Rectal smooth muscle tissue (tissue), 1 donor: ENCODE measurements around the gene HSFX2.
"Not testable (repeated sequence)": the region's sequence is repeated elsewhere in the genome, so short reads cannot be mapped to it uniquely, and the experiment has no call there.

Experiments used
- H3K27ac ChIP-seq: one replicate; pipeline ENCODE4 v1.7.0; 2013; ENCODE audit warnings: low read depth, low read length, inconsistent platforms
- H3K27me3 ChIP-seq: one replicate; pipeline ENCODE4 v1.7.0; 2013; ENCODE audit warnings: low read length; ENCODE audit not compliant: control insufficient read depth, insufficient read depth
- H3K36me3 ChIP-seq: one replicate; pipeline ENCODE4 v1.7.0; 2013; ENCODE audit warnings: low read length; ENCODE audit not compliant: control insufficient read depth, insufficient read depth
- H3K4me1 ChIP-seq: one replicate; pipeline ENCODE4 v1.7.0; 2013; ENCODE audit warnings: low read length; ENCODE audit not compliant: control insufficient read depth, insufficient read depth
- H3K4me3 ChIP-seq: one replicate; pipeline ENCODE4 v1.7.0; 2013; ENCODE audit warnings: low read length
- H3K9ac ChIP-seq: one replicate; pipeline ENCODE4 v1.7.0; 2013; ENCODE audit warnings: low read length

The HSFX2 gene, protein sequence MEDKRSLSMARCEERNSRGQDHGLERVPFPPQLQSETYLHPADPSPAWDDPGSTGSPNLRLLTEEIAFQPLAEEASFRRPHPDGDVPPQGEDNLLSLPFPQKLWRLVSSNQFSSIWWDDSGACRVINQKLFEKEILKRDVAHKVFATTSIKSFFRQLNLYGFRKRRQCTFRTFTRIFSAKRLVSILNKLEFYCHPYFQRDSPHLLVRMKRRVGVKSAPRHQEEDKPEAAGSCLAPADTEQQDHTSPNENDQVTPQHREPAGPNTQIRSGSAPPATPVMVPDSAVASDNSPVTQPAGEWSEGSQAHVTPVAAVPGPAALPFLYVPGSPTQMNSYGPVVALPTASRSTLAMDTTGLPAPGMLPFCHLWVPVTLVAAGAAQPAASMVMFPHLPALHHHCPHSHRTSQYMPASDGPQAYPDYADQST

DNA sequence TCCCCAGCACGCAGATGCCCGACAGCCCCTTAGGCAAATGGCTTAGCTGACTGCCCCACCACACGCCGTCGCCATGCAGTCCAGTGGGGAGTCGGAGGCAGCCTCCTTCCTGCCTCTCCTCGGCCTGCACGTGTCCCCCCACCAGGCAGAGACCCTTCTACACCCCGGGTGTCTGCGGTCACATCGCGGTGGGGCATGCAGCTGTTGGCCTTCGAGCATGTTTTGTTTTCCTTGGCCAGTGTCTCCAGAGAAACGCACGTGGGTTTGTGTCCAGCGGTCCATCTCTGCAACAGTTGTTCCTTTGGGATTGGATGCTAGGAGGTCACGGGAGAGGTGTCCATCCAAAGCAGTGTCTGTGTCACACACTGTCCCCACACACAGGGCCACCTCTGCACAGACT, at the start of gene HSFX2:
HSFX2 (minus strand) TSS at position 101 of the 400 bp plus-strand sequence. CDS start 614 bp downstream, outside the sequence.
- H3K9ac ChIP-seq, H3K27me3 ChIP-seq, H3K4me3 ChIP-seq, H3K27ac ChIP-seq, H3K36me3 ChIP-seq, H3K4me1 ChIP-seq: not testable (repeated sequence)

DNA sequence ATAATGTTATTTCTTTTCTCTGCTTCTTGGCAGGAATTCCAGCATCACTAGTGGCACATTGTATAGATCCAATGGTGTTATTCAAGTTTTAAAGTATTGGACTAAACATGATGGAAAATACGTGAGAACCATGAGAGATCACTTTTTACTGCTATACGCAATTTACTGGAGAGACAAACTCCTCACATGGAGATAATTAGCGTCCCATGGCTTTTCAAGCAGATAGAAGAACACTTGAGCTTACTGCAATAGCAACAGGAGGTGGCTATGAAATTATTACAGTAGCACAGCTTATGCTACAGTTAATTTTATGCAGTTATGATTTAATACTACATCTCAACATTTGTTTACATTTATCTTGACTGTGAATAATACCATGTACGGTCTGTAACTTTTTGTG, 48.4 kb upstream of the HSFX2 start:
- no peak overlapping the region for H3K27ac ChIP-seq
- H3K36me3 ChIP-seq = no peaks in the 10 kb centered on the region
- H3K27me3 ChIP-seq = no peaks in the 10 kb centered on the region
- no peak overlapping the region for H3K4me3 ChIP-seq
- no peaks in the 10 kb centered on the region for H3K4me1 ChIP-seq
- H3K9ac ChIP-seq = no peak overlapping the region

DNA sequence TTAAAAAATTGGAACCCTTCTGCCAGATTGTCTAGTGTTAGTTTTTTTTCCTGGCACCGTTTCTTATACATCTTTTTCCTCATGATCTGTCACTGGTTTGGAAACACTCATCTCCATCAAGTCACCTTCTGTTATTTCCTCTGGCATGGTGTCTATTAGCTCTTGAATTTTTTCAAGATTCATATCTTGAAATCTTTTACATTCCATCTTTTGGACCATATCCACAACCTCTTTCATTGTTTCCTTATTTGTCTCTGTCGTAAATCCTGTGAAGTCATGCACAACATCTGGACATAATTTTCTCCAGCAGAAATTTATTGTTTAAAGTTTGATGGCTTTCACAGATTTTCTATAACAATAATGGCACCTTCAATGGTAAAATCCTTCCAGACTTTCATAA, 46.7 kb upstream of the HSFX2 start:
- H3K9ac ChIP-seq = no peak overlapping the region

DNA sequence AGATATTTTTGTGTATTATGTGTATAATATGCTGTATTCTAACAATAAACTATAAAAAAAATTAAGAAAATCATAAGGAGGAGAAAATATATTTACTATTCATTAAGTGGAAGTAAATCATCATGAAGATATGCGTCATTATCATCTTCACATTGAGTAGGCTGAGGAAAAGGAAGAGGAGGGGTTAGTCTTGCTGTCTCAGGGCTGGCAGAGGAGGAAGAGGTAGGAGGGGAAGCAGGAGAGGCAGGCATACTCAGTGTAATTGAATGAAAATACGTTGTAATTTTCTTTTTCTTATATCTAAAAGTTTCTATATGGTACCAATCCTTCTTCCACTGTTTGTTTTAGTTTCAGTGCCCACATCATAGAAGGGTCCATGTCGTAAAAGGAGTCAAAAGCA, 46.3 kb upstream of the HSFX2 start:
- Histone ChIP-seq H3K9ac (no peak overlapping the region), H3K27ac (no peak overlapping the region), H3K27me3 (no peaks in the 10 kb centered on the region), H3K4me1 (no peaks in the 10 kb centered on the region), H3K4me3 (no peak overlapping the region), H3K36me3 (no peaks in the 10 kb centered on the region)

More for the DNA sequence above, 46.7 kb upstream of the HSFX2 start:
- no peaks in the 10 kb centered on the region for H3K27me3 ChIP-seq
- no peak overlapping the region for H3K27ac ChIP-seq
- no peaks in the 10 kb centered on the region for H3K4me1 ChIP-seq
- H3K36me3 ChIP-seq = no peaks in the 10 kb centered on the region
- H3K4me3 ChIP-seq = no peak overlapping the region

DNA sequence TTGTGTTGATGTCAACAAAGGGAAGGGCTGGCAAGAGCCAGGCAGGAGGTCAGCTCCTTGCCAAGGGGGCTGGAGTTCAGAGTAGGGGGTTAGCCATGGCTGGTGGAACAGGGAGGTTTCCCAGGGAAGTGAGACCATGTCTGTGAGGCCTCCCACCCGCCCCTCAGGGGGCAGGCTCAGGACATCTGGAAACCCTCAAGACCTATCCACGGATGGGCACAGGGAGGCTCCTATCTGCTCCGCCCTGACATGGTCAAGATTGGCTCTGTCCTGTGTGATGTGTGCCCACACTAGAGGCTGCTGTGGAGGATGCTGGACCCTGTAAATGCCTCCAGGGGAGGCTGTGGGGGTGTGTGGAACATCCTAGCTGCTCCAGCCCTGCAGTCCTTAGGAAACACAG, 44.5 kb upstream of the HSFX2 start:
- no peak overlapping the region for H3K9ac ChIP-seq
- no peaks in the 10 kb centered on the region for H3K27me3 ChIP-seq
- H3K4me1 ChIP-seq = no peaks in the 10 kb centered on the region
- H3K4me3 ChIP-seq = no peak overlapping the region
- H3K27ac ChIP-seq = no peak overlapping the region
- no peaks in the 10 kb centered on the region for H3K36me3 ChIP-seq

DNA sequence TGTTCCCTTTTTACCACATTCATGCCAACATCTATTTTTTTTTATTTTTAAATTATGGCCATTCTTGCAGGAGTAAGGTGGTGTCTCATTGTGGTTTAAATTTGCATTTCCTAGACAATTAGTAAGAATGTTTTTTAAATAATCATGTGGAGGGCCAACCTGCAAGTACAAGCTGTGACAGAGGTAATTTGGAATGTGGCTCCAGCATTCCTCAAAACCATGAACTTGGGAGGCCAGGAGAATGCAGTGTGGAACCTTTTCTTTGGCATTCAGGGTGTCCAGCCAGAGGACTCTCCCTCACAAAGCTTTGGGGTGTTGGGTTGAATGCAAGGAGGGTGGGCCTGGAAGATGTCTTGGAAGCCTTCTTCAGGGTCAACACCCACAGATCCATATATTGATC, 43.7 kb upstream of the HSFX2 start:
- H3K27me3 ChIP-seq = no peaks in the 10 kb centered on the region
- no peaks in the 10 kb centered on the region for H3K36me3 ChIP-seq
- no peaks in the 10 kb centered on the region for H3K4me1 ChIP-seq
- H3K4me3 ChIP-seq = no peak overlapping the region
- no peak overlapping the region for H3K9ac ChIP-seq
- H3K27ac ChIP-seq = no peak overlapping the region

DNA sequence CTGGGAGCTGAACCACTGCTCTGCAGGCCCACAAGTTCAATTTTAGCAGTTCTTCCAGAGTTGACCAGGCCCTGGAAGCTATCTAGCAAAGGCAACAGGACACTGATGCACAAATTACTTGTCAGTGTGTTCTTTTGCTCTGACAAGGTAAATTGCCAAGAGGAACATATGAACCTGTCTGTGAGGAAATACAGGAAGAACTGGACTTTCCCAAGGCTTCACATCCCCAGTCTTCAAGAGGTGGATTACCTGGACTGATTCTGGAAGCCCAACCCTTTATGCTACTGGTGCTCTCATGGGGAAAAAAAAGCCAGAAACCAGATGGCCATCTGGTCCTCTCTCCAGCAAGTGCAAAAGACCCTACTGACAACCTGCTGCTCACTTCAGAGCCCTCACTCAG, 38.4 kb upstream of the HSFX2 start:
- H3K27ac ChIP-seq = no peak overlapping the region
- no peaks in the 10 kb centered on the region for H3K27me3 ChIP-seq

DNA sequence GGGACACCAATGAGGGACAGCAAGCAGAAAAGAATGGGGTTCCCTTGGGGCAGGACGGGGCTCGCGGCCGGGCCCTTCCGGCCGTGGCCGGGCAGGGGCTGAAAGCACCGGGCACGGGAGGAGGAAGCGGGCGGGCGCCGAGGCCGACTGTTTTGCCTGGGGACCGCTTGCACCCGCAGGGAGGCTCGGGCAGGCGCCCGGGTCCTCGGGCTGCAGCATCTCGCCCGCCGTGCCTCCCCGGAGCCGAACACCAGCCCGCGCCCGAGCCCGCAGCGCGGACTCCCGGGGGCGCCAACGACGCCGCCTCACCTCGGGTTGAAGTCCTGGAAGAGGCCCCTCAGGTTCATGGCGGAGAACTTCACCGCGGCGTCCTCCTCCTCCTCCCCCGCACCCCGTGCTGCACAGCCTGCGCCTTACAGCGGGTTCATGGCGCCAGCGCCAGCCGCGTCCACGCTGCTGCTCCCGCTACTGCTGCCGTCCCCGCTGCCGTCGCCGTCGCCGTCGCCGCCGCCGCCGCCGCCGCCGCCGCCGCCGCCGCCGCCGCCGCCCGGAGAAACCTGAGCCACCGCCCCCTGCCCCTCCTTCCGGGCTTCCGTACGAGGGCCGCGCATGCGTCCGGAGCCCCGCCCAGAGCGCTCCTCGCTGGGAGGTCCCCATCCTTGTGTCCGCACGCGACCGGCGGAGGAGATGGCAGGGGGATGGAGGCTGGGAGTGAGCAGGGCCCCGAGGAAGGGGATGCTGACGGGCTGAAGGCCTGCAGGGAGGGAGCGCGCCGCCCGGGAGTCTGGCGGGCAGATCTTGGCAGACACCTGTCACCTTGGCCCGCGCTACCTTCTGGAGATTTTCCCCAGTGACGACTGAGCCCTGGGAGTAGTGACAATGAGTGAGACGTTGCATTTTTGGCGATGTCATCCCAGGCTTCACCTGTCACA, 36.4 kb upstream of the HSFX2 start, which contains the start of gene TMEM185A:
TMEM185A (minus strand) TSS at position 559 of the 932 bp plus-strand sequence; CDS start at position 347, 212 bp downstream.
- H3K27ac ChIP-seq = peak within 1 kb of the TSS; percentile 4
- H3K36me3 ChIP-seq = no peaks in the 10 kb centered on the region
- H3K4me3 ChIP-seq = peak within 1 kb of the TSS; percentile 73
- no peak within 1 kb of the TSS for H3K9ac ChIP-seq
- no peaks in the 10 kb centered on the region for H3K27me3 ChIP-seq
- H3K4me1 ChIP-seq = no peaks in the 10 kb centered on the region

More for the DNA sequence above, 38.4 kb upstream of the HSFX2 start:
- no peaks in the 10 kb centered on the region for H3K36me3 ChIP-seq
- H3K4me3 ChIP-seq = no peak overlapping the region
- H3K9ac ChIP-seq = no peak overlapping the region
- no peaks in the 10 kb centered on the region for H3K4me1 ChIP-seq

DNA sequence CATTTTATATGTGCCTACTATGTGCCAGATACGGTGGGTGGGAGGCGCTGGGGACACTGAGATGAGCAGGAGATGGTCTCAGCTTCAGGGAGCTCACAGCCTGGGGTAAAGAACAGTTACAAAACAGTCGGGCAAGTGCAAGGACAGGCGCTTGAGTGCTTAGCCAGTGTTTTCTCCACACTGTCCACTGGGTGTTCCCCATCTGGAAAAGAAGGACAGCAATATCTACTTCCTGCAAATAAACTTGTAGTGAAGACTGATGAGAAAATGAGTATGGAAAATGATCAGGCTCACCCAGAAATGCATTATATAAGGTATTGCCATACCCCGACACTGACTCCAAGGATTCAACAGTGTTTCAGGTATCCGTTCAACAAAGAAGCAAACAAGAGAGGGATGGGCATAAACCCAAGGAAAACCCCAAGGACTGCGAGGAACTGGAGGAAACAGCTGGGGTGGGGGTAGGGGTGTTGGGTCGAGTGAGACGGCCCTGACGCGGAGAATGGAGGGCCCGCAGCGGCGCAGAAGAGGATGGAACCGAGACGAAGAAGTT, 35.6 kb upstream of the HSFX2 start:
- no peaks in the 10 kb centered on the region for H3K27me3 ChIP-seq
- H3K27ac ChIP-seq = peak overlapping the region; percentile 4
- H3K36me3 ChIP-seq = no peaks in the 10 kb centered on the region
- H3K4me3 ChIP-seq = peak overlapping the region; percentile 59
- no peaks in the 10 kb centered on the region for H3K4me1 ChIP-seq
- no peak overlapping the region for H3K9ac ChIP-seq

DNA sequence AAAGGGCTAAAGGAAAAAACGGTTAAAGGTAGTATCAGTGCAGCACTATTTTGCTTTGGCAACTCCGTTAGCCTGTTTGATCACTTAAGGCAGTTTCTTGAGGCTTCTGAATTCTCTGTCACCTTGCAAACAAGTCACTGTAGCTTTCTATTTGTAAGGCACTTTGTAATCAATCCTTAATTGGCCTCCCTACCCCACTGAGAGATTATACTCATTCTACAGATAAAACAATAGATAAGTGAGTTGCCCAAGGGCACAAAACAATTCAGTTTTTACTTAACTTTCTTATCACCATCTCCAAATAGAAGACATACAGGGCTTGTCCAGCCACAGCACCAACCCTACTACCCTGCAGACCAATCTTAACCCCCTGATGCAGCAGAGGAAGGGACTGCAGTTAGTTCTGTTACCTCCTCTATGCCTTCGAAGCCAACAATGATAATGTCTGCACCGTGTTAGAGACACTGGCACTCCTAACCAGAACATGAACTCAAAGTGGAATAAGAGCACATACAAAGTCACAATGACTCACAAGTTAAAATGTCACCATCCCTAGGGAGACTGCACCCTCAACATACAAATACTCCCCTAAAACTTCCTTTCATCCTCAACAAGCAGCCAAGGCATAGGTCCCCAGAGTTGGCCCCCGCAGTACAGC, 34.7 kb upstream of the HSFX2 start:
- H3K4me1 ChIP-seq = no peaks in the 10 kb centered on the region
- H3K27me3 ChIP-seq = no peaks in the 10 kb centered on the region
- H3K4me3 ChIP-seq = no peak overlapping the region
- H3K36me3 ChIP-seq = no peaks in the 10 kb centered on the region
- no peak overlapping the region for H3K27ac ChIP-seq
- no peak overlapping the region for H3K9ac ChIP-seq

DNA sequence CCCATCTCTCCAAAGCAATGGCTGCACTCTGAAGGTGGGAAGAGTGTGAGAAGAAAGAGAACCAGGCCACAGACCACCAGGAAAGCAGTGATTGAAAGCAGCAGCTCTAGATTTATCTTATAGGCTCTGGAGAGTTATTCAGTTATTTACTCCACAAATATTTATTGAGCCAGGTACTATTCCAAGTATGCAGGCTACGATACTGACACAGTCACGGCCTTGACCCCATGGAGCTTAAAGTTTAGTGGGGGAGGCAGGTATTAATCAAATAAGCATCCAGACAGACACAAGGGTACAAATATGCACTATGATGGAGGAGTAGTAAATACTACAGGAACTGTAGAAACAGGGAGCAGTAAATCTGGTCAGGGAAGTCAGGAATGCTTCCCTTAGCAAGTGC, 33.7 kb upstream of the HSFX2 start:
- no peak overlapping the region for H3K4me3 ChIP-seq
- no peaks in the 10 kb centered on the region for H3K27me3 ChIP-seq
- no peaks in the 10 kb centered on the region for H3K36me3 ChIP-seq
- H3K4me1 ChIP-seq = no peaks in the 10 kb centered on the region
- H3K9ac ChIP-seq = no peak overlapping the region
- H3K27ac ChIP-seq = no peak overlapping the region

DNA sequence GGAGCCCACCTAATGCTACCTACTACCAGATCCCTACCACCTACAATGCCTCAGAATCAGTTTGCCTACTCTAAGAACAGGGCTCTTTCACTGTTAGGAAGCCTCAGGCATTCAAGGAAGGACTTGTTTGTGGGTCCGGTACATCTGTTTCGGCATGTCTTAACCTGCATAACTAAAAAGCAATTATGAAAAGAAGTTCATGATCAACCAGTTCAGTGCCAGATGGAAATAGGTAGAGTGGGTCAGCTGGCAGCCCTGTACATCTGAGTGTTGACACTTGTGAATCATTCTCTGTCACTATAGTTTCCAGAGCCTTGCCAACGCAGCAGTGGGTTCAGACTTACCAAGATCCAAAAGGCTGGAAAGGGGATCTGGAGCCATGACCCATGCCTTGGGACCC, 33.2 kb upstream of the HSFX2 start:
- Histone ChIP-seq H3K4me3 (no peak overlapping the region), H3K4me1 (no peaks in the 10 kb centered on the region), H3K27me3 (no peaks in the 10 kb centered on the region), H3K9ac (no peak overlapping the region), H3K36me3 (no peaks in the 10 kb centered on the region), H3K27ac (no peak overlapping the region)
